Stimulated activated CD4-positive, alpha-beta T cell treated with anti-CD3 and anti-CD28 coated beads, Interleukin-4, amount 100 ng/mL, for 4 hours (primary cell): Measurements from ENCODE around the gene STRN4.
"Not testable (repeated sequence)": the region's sequence is repeated elsewhere in the genome, so short reads cannot be mapped to it uniquely, and the experiment has no call there.

Experiments
- DNase-seq, 2 experiments: peaks; one replicate each; pipeline ENCODE4 v3.0.0-alpha.2; 2020

STRN4 gene

DNA sequence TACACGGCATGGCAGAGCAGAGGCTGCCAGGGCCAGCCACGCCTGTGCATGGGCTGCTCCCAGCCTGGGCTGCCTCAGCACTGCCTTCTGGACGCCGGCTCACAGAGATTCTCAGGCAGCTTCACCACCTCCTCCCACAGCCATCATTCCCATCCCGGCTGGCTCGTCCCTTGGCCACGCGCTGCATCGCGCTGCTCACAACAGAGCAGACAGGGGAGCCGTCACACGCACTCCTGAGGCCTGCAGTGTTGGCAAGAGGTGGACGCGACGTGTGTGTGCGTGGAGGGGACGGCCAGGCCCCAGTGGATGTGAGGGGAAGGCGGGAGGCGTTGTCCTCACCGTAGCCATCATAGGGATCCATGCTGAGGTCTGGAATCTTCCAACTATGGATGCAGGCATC lies 21.8 kb downstream of the STRN4 start:
- no peak for DNase-seq

- DNase-seq = no peak
Observed at GRCh38 chr19:46723471-46723870, 22.8 kb downstream of the STRN4 start.

DNA sequence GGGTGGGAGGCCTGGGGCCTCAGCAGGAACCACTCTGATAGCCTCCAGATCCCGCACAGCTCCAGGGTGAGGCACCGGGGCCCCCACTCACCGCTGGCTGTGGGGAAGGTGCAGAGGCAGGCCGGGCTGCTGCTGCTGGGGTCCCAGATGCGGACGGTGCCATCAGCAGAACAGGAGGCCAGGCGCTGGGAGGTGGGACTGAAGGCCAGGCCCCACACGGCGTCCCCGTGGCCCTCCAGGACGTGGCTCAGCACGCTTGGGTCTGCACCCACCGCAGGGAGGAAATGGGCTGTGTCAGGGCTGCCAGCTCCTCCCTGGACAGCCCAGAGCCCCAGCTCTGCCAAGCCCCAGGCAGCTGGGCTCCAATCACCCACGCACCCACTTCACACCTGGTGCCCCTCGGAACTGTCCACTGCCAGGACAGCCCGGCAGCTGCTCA lies 23.2 kb downstream of the STRN4 start:
- no peak for DNase-seq

- no peak for DNase-seq
Observed at GRCh38 chr19:46722421-46723022, 23.7 kb downstream of the STRN4 start.

GRCh38 chr19:46722004-46722380 lies 24.3 kb downstream of the STRN4 start:
- DNase-seq = no peak

GRCh38 chr19:46721269-46722003 lies 24.8 kb downstream of the STRN4 start:
- no peak for DNase-seq

- no peak for DNase-seq
Observed at GRCh38 chr19:46720503-46721239, 25.6 kb downstream of the STRN4 start.

- DNase-seq = no peak
Observed at GRCh38 chr19:46719629-46720502, 26.4 kb downstream of the STRN4 start.

GRCh38 chr19:46718934-46719622 lies 27.2 kb downstream of the STRN4 start:
- no peak for DNase-seq

DNA sequence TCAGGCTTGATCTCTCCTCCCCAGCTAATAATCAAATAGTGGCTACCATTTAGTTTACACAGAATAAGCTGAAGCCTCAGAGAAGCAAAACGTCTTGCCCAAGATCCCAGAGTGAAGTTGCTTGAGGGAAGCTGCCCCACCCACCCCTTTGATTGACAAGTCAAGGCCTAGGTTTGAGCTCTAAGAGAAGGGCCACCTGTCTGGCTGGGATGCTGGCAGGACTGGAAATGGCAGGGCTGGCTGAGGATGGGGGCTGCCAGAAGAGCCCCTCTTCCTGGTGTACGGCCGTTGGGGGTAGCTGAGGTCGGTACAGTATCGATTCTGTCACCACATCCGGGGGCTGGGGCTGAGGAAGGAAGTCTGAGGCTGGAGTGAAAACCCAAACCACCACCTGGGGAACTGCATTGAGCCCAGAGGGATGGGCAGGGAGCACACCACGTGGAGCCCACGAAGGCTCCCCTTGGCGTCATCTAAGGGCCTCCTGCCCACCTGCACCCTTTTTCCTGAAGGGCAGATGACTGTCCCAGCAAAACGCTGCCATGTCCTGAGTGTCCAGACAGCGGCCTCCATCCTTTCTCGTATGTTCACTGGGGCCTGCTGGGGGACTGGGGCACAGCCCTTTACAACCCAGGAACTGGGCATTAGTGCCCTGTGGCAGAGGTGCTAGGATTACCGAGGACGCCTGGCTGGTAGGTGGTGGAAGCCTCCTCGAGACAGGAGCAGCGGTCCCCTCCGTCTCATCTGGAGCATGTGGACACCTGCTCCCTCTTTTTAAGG lies 27.9 kb downstream of the STRN4 start:
- peak; percentile 35 to 55 for DNase-seq

GRCh38 chr19:46717716-46718143 lies 28.5 kb downstream of the STRN4 start:
- DNase-seq = no peak

DNA sequence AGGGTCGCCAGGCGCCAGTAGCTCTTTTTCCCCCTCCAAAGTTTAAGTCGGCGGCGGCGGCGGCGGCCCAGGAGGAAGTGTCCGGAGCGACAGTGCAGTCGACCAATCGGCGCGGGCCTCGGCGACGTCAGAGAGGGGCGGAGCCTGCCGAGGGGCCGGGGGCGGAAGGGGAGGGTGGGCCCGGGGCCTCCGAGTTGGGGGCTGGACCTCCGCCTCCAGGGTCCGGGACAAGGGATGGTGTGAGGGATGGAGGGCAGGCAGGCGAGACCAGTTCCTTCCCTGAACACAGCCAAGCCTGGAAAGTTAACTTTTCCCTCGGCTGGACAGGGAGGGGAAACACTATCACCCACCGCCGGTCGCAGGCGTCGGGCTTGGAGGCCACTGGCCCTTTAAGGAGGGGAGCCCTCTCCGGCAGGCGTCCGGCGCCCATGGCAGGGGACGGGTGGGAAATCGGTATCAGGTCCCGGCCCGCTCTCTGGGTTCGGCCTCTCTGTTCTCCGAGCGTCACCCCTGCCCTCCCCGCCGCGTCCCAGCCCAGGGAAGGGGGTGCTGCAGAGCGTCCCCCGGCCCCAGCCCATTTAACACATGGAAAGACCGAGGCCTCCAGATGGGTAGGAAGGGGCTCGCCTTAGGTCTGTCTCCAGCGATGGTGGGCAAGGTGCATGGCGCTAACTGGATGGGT lies 29.1 kb downstream of the STRN4 start, which contains the start of gene PRKD2:
PRKD2 (minus strand) TSS at position 81 of the 682 bp plus-strand sequence. CDS start 744 bp downstream, outside the sequence.
- DNase-seq = peak; percentile 84 to 93

DNA sequence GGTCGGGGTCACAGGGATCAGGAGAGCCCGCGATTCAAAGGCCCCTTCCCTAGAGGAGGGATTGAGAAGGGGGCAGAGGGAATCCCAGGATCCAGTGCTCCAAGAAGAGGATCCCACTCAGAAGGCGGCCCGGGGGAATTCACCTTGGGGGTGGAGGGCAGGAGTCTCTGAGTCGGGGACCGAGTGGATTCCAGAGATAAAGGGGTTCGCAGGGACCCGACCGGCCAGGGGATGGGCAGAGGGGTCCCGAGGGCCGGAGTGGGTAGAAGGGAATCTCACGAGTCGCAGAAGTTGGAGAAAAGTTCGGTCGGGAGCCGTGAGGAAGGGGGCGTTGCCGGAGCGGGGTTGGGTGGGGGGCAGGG lies 29.6 kb downstream of the STRN4 start:
- no peak for DNase-seq

GRCh38 chr19:46715975-46716671 lies 30.1 kb downstream of the STRN4 start:
- DNase-seq = no peak

DNA sequence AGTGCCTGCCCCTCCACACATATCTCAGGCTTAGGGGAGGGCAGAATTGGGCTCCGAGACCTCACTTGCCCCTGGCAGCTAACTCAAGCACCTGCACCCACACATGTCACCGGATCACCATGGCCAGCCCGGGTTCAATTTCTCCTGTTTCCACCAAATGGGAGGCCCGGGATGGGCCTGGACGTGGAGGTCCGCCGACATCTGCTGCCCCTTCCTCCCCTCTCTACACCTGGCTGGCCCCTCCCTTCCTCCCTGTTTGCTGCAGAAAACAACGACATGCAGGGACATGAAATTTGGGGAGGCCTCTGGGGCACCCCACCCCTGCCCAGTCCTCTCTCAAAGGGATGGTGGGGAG lies 30.7 kb downstream of the STRN4 start:
- no peak for DNase-seq

DNA sequence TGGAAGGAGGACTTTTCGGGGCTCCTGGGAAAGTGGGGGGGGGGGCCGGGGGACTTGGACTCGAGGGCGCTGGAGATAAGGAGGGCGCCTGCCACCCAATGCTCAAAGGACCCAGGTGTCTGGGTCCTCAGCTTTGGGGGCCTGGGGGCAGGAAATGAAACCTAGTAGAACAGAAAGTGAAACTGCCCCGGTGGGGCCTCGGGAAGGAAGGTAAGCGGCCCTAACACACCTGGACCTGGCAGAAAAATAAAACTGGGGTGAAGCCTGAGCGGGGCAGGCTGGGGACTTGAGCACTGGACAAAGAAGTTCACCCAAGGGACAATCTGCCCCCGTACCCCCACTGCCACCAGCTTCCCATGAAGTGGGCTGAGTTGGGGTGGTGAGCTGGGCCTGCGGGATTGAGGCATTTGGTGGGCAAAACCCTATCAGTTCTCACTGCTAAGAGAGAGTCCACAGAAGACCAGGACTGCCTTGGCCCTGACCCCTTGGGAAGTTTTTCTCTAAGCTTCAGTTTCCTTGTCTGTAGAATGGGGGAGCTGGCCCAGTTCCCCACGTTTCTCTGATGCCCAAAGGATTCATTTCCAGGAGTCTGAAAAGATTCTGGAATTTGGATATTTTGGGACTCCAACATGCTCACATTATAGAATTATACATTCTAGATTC lies 31.7 kb downstream of the STRN4 start:
- DNase-seq = peak; percentile 45 to 71

DNA sequence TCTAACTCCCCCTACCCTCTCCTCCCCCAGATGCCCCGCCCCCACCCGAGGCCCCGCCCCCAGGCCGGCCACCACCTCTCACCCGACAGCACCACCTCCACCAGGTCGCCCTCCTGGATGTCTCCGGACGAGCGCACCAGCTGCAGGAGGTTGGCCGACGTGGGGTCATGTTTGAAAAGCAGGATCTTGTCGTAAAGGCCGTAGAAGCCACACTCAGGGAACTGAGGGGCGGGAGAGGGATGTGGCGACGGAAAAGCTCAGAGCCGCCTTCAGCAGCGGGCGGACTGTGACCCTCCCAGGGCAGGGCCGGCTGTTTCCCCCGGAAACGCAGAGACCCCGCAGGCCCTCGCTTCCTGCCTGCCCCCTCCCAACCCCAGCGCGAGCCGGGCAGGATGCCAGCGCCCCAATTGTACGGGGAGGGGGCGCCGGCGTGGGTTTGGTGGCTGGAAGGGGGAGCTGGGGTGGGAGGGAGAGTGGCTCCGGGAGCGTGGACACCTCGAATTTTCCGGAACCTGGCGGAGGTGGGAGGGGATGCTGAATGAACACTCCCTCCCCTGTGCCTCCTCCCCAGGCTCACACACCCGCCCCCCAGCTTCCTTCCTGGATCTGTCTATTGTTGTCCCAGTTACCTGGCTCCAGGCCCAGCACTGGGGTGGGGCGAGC lies 32.3 kb downstream of the STRN4 start:
- DNase-seq = peak; percentile 58 to 80

GRCh38 chr19:46712768-46713338 lies 33.4 kb downstream of the STRN4 start:
- not testable (repeated sequence) for DNase-seq

GRCh38 chr19:46710687-46711086 lies 35.6 kb downstream of the STRN4 start:
- DNase-seq = peak in 1 of 2 experiments; percentile 28
